Right atrium auricular region (tissue), 2 donors: ENCODE results near the gene CEACAM19. TPM values are rescaled to one million over a fixed set of nuclear protein-coding genes. Genes with fewer than 3 reads are reported as not detected.
"Not testable (repeated sequence)": the region's sequence is repeated elsewhere in the genome, so short reads cannot be mapped to it uniquely, and the experiment has no call there.

Experiments used
- DNase-seq: peaks from one replicate; pipeline ENCODE4 v3.0.0-alpha.2; 2019; ENCODE audit warnings: low spot score
- H3K27ac ChIP-seq, 2 donors: fragments of 200-600 bp; sonication (generic); 1 replicate in 1 of 2; 2 replicates in 1 of 2; pipeline ENCODE4 v1.5.1; 2016 to 2019
- H3K27me3 ChIP-seq, 2 donors: fragments of 200-600 bp; sonication (generic); one replicate each; pipeline versions ENCODE4 v1.5.1 to v1.6.0; 2017 to 2019
- H3K36me3 ChIP-seq: fragments of 200-600 bp; sonication (generic); one replicate; pipeline ENCODE4 v1.5.1; 2016
- H3K4me1 ChIP-seq, 2 donors: fragments of 200-600 bp; sonication (generic); one replicate each; pipeline versions ENCODE4 v1.5.1 to v1.6.0; 2017 to 2019
- H3K4me3 ChIP-seq, 2 donors: fragments of 200-600 bp; sonication (generic); 1 replicate in 1 of 2; 2 replicates in 1 of 2; pipeline ENCODE4 v1.5.1; 2017 to 2019; ENCODE audit warnings: mild to moderate bottlenecking in 1 of 2, moderate library complexity in 1 of 2
- H3K9me3 ChIP-seq, 2 donors: fragments of 200-600 bp; sonication (generic); one replicate each; pipeline ENCODE4 v1.5.1; 2019
- total RNA-seq, 2 donors: library from RNA; depleted of rRNA; stranded (reverse); fragments of >200 nt; gene quantifications; one replicate each; pipeline ENCODE4 v1.1.0, GENCODE V29; 2016
- TF ChIP-seq, protein P1 (sequence below), 2 donors: fragments of 200-600 bp; sonication (generic); IDR thresholded peaks; one replicate each; pipeline ENCODE4 v1.5.1; 2019; ENCODE audit warnings: antibody characterized with exemption in 2 of 2

Gene CEACAM19
- total RNA-seq, 2 donors from 2014 or later, result 2.3 to 3.1 TPM

GRCh38 chr19:44682807-44683206 lies 11.5 kb downstream of the CEACAM19 start:
- H3K36me3 ChIP-seq, result peaks cover 16% of the 10 kb centered on the region

GRCh38 chr19:44683434-44684210 lies 12.3 kb downstream of the CEACAM19 start:
- Histone ChIP-seq H3K9me3 (no peaks in the 10 kb centered on the region), H3K36me3 (peaks cover 14% of the 10 kb centered on the region), H3K27me3 (no peaks in the 10 kb centered on the region), H3K4me3 (no peak overlapping the region), H3K4me1 (peaks cover 0 to 11% of the 10 kb centered on the region in 2 donors), H3K27ac (peak overlapping the region in 1 of 2 donors; percentile 26)
- no peak for DNase-seq
- TF ChIP-seq, protein P1, sequence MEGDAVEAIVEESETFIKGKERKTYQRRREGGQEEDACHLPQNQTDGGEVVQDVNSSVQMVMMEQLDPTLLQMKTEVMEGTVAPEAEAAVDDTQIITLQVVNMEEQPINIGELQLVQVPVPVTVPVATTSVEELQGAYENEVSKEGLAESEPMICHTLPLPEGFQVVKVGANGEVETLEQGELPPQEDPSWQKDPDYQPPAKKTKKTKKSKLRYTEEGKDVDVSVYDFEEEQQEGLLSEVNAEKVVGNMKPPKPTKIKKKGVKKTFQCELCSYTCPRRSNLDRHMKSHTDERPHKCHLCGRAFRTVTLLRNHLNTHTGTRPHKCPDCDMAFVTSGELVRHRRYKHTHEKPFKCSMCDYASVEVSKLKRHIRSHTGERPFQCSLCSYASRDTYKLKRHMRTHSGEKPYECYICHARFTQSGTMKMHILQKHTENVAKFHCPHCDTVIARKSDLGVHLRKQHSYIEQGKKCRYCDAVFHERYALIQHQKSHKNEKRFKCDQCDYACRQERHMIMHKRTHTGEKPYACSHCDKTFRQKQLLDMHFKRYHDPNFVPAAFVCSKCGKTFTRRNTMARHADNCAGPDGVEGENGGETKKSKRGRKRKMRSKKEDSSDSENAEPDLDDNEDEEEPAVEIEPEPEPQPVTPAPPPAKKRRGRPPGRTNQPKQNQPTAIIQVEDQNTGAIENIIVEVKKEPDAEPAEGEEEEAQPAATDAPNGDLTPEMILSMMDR (IDR thresholded peaks at IDR 0.05), result no peak

More at GRCh38 chr19:44682807-44683206, 11.5 kb downstream of the CEACAM19 start:
- no peaks in the 10 kb centered on the region for H3K27me3 ChIP-seq
- H3K4me1 ChIP-seq, result peaks cover 0 to 11% of the 10 kb centered on the region in 2 donors
- no peak overlapping the region for H3K27ac ChIP-seq
- no peak for DNase-seq
- H3K4me3 ChIP-seq, result no peak overlapping the region
- H3K9me3 ChIP-seq, result no peaks in the 10 kb centered on the region
- TF ChIP-seq, protein P1 (IDR thresholded peaks at IDR 0.05), result no peak

DNA sequence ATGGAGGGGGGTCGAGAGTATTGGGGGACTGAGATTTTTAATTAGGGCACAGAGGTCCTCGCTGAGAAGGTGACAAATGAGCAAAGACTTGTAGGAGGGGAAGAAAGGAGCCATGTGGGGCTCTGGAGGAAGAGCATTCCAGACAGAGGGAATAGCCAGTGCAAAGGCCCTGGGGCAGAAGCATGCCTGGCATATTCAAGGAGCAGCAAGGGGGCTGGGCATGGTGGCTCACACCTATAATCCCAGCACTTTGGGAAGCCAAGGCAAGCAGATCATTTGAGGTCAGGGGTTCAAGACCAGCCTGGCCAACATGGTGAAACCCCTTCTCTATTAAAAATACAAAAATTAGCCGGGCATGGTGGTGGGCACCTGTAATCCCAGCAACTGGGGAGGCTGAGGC lies 13.1 kb downstream of the CEACAM19 start:
- not testable (repeated sequence) for DNase-seq, H3K27me3 ChIP-seq, H3K9me3 ChIP-seq, H3K36me3 ChIP-seq, H3K4me3 ChIP-seq
- Histone ChIP-seq H3K27ac (peak overlapping the region; percentile 26 to 36), H3K4me1 (peaks cover 0 to 16% of the 10 kb centered on the region in 2 donors)

GRCh38 chr19:44684892-44685863 lies 13.9 kb downstream of the CEACAM19 start:
- Histone ChIP-seq H3K27me3 (no peaks in the 10 kb centered on the region), H3K27ac (peak overlapping the region; percentile 26 to 43), H3K4me1 (peaks cover 0 to 19% of the 10 kb centered on the region in 2 donors), H3K9me3 (no peaks in the 10 kb centered on the region), H3K36me3 (peaks cover 8% of the 10 kb centered on the region), H3K4me3 (no peak overlapping the region)
- DNase-seq, result peak; percentile 79
- TF ChIP-seq, protein P1 (IDR thresholded peaks at IDR 0.05), result no peak

DNA sequence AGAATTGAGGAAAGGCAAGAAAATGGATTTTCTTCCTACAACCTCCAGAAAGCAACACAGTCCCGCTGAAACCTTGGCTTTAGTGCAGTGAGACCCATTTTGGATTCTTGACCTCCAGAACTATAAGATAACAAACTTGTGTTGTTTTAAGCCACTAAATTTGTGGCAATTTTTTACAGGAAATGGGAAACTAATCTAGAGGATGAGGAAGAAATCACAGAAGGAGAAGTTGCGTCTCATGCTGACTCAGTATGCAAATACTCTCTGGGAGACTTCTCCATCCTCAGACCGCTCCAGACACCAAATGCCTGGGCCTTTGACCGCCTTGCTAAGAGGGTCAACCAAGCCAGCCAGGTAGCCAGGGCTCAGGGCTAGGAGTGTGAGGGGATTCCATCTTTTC lies 14.6 kb downstream of the CEACAM19 start:
- peak overlapping the region in 1 of 2 donors; percentile 43 for H3K27ac ChIP-seq
- H3K4me3 ChIP-seq, result no peak overlapping the region
- H3K4me1 ChIP-seq, result peaks cover 0 to 19% of the 10 kb centered on the region in 2 donors
- TF ChIP-seq, protein P1 (IDR thresholded peaks at IDR 0.05), result no peak
- H3K36me3 ChIP-seq, result peaks cover 4% of the 10 kb centered on the region
- no peak for DNase-seq
- no peaks in the 10 kb centered on the region for H3K9me3 ChIP-seq
- H3K27me3 ChIP-seq, result no peaks in the 10 kb centered on the region

- H3K4me1 ChIP-seq, result peaks cover 0 to 20% of the 10 kb centered on the region in 2 donors
- no peaks in the 10 kb centered on the region for H3K27me3 ChIP-seq
- no peaks in the 10 kb centered on the region for H3K36me3 ChIP-seq
- TF ChIP-seq, protein P1 (IDR thresholded peaks at IDR 0.05), result no peak
- H3K9me3 ChIP-seq, result no peaks in the 10 kb centered on the region
- no peak overlapping the region for H3K4me3 ChIP-seq
- DNase-seq, result no peak
- no peak overlapping the region for H3K27ac ChIP-seq
Measured at GRCh38 chr19:44686896-44687295, 15.6 kb downstream of the CEACAM19 start.
